ENCODE results near the gene MRPS2. TPM values are rescaled to one million over a fixed set of nuclear protein-coding genes. Genes with fewer than 3 reads are reported as not detected.
A peak's percentile ranks its signal among the peaks of the same experiment; 100 is the strongest.

MRPS2 gene
- total RNA-seq, 1 donor from 2014 or later, result 57.3 TPM

- peak overlapping the region; percentile 69 to 75 for H3K27ac ChIP-seq
- no peaks in the 10 kb centered on the region for H3K9me3 ChIP-seq
- no peaks in the 10 kb centered on the region for H3K27me3 ChIP-seq
- H3K36me3 ChIP-seq, result peaks cover 23 to 29% of the 10 kb centered on the region in 2 donors
- H3K4me1 ChIP-seq, result peaks cover 12 to 17% of the 10 kb centered on the region in 2 donors
- TF ChIP-seq CTCF (IDR thresholded peaks at IDR 0.05), result no peak
- intact Hi-C loops (cut with DNase I), result loop anchor here (1.0 kb wide), 1 partner anchor 21 kb away; the partner anchor contains the start of gene PPP1R26
- H3K4me3 ChIP-seq, result peak overlapping the region; percentile 73 to 75
- DNase-seq (ENCODE audit: low spot score in 2 of 2), result no peak
These were observed 384 bp upstream of the MRPS2 start for GRCh38 chr9:135500071-135500524.

GRCh38 chr9:135501261-135502167 lies 1.0 kb downstream of the MRPS2 start:
- peaks cover 26 to 31% of the 10 kb centered on the region in 2 donors for H3K36me3 ChIP-seq
- H3K4me1 ChIP-seq, result peaks cover 12 to 17% of the 10 kb centered on the region in 2 donors
- H3K9me3 ChIP-seq, result no peaks in the 10 kb centered on the region
- H3K4me3 ChIP-seq, result peak overlapping the region; percentile 73 to 75
- H3K27me3 ChIP-seq, result no peaks in the 10 kb centered on the region
- H3K27ac ChIP-seq, result peak overlapping the region; percentile 69 to 75
- intact Hi-C loops (cut with DNase I), result no loop called here
- no peak for DNase-seq (ENCODE audit: low spot score in 2 of 2)
- no peak for TF ChIP-seq CTCF (IDR thresholded peaks at IDR 0.05)

GRCh38 chr9:135502168-135502872 lies 1.8 kb downstream of the MRPS2 start:
- Histone ChIP-seq H3K4me1 (peaks cover 12 to 17% of the 10 kb centered on the region in 2 donors), H3K4me3 (peak overlapping the region in 1 of 2 donors; percentile 75), H3K9me3 (no peaks in the 10 kb centered on the region), H3K36me3 (peaks cover 26 to 31% of the 10 kb centered on the region in 2 donors), H3K27me3 (no peaks in the 10 kb centered on the region), H3K27ac (no peak overlapping the region)
- DNase-seq (ENCODE audit: low spot score in 2 of 2), result no peak
- no peak for TF ChIP-seq CTCF (IDR thresholded peaks at IDR 0.05)
- intact Hi-C loops (cut with DNase I), result no loop called here

- H3K27me3 ChIP-seq, result no peaks in the 10 kb centered on the region
- TF ChIP-seq CTCF (IDR thresholded peaks at IDR 0.05), result no peak
- H3K36me3 ChIP-seq, result peaks cover 26 to 31% of the 10 kb centered on the region in 2 donors
- intact Hi-C loops (cut with DNase I), result no loop called here
- H3K9me3 ChIP-seq, result no peaks in the 10 kb centered on the region
- no peak for DNase-seq (ENCODE audit: low spot score in 2 of 2)
- H3K4me3 ChIP-seq, result no peak overlapping the region
- no peak overlapping the region for H3K27ac ChIP-seq
- H3K4me1 ChIP-seq, result peaks cover 12 to 17% of the 10 kb centered on the region in 2 donors
These were observed 2.4 kb downstream of the MRPS2 start for GRCh38 chr9:135502873-135503321.

- Histone ChIP-seq H3K36me3 (peaks cover 26 to 31% of the 10 kb centered on the region in 2 donors), H3K4me1 (peaks cover 12 to 17% of the 10 kb centered on the region in 2 donors), H3K9me3 (no peaks in the 10 kb centered on the region), H3K27me3 (no peaks in the 10 kb centered on the region), H3K27ac (no peak overlapping the region), H3K4me3 (no peak overlapping the region)
- no peak for DNase-seq (ENCODE audit: low spot score in 2 of 2)
- intact Hi-C loops (cut with DNase I), result no loop called here
- no peak for TF ChIP-seq CTCF (IDR thresholded peaks at IDR 0.05)
These were observed 3.1 kb downstream of the MRPS2 start for GRCh38 chr9:135503371-135504261.

Measured in ascending aorta (tissue), 2 donors.